MM.1S (cell line): ENCODE data around the gene UBR2.

Experiments
- DNase-seq: peaks from one replicate; pipeline ENCODE4 v3.0.0-alpha.2; 2015
- H2AFZ ChIP-seq: fragments of 300-600 bp; sonication (generic); 2 replicates; pipeline ENCODE4 v1.6.0; 2016; ENCODE audit warnings: antibody characterized with exemption, low read length
- H3F3A ChIP-seq: fragments of 300-600 bp; sonication (generic); 2 replicates; pipeline ENCODE4 v1.6.1; 2016; ENCODE audit warnings: mild to moderate bottlenecking, antibody characterized with exemption, low read length, moderate library complexity, mixed read lengths; ENCODE audit not compliant: insufficient read depth
- H3K27ac ChIP-seq: fragments of 300-600 bp; sonication (generic); 2 replicates; pipeline ENCODE4 v1.5.1; 2016; ENCODE audit warnings: mild to moderate bottlenecking, low read length
- H3K27me3 ChIP-seq: fragments of 300-600 bp; sonication (generic); replicated peaks from 2 replicates; pipeline ENCODE4 v1.6.0; 2016; ENCODE audit warnings: low read length; ENCODE audit not compliant: insufficient read depth
- H3K36me3 ChIP-seq: fragments of 300-600 bp; sonication (generic); replicated peaks from 2 replicates; pipeline ENCODE4 v1.6.1; 2016; ENCODE audit warnings: mild to moderate bottlenecking, low read length, mixed read lengths; ENCODE audit not compliant: insufficient read depth
- H3K4me1 ChIP-seq: fragments of 300-600 bp; sonication (generic); 2 replicates; pipeline ENCODE4 v1.6.1; 2016; ENCODE audit warnings: low read length, mixed read lengths
- H3K4me2 ChIP-seq: fragments of 300-600 bp; sonication (generic); 2 replicates; pipeline ENCODE4 v1.6.0; 2016; ENCODE audit warnings: low read depth, low read length
- H3K4me3 ChIP-seq: fragments of 300-600 bp; sonication (generic); 2 replicates; pipeline ENCODE4 v1.5.1; 2016; ENCODE audit warnings: low read length, mixed read lengths
- H3K79me2 ChIP-seq: fragments of 300-600 bp; sonication (generic); 2 replicates; pipeline ENCODE4 v1.6.1; 2016; ENCODE audit warnings: mixed run types, low read length, mixed read lengths
- H3K9ac ChIP-seq: fragments of 300-600 bp; sonication (generic); 2 replicates; pipeline ENCODE4 v1.6.1; 2016; ENCODE audit warnings: low read length, mixed read lengths
- H3K9me2 ChIP-seq: fragments of 300-600 bp; sonication (generic); replicated peaks from 2 replicates; pipeline ENCODE4 v1.6.1; 2016; ENCODE audit warnings: mild to moderate bottlenecking, low read length, mixed read lengths; ENCODE audit not compliant: insufficient read depth
- H3K9me3 ChIP-seq: fragments of 300-600 bp; sonication (generic); replicated peaks from 2 replicates; pipeline ENCODE4 v1.6.1; 2016; ENCODE audit warnings: mild to moderate bottlenecking, low read length, mixed read lengths; ENCODE audit not compliant: insufficient read depth
- H4K20me1 ChIP-seq: fragments of 300-600 bp; sonication (generic); 2 replicates; pipeline ENCODE4 v1.6.1; 2016; ENCODE audit warnings: mild to moderate bottlenecking, low read length, moderate library complexity, mixed read lengths; ENCODE audit not compliant: insufficient read depth
- CTCF ChIP-seq: fragments of 300-600 bp; sonication (generic); IDR thresholded peaks from 2 replicates; pipeline ENCODE4 v1.5.1; 2016; ENCODE audit warnings: antibody characterized with exemption, low read length, mixed read lengths
- EZH2 ChIP-seq: fragments of 300-600 bp; sonication (generic); optimal IDR thresholded peaks from 2 replicates; pipeline ENCODE3; 2017; ENCODE audit warnings: low read depth, mild to moderate bottlenecking, antibody characterized with exemption, low read length, mixed read lengths
- EZH2phosphoT487 ChIP-seq: fragments of 300-600 bp; sonication (generic); IDR thresholded peaks from 2 replicates; pipeline ENCODE4 v1.6.1; 2018; ENCODE audit warnings: antibody characterized with exemption, low read length

Gene UBR2

GRCh38 chr6:42615518-42615917, 51.7 kb downstream of the UBR2 start:
- no peaks in the 10 kb centered on the region for H4K20me1 ChIP-seq
- H3K79me2 ChIP-seq = no peaks in the 10 kb centered on the region
- H3F3A ChIP-seq = 0 out of 2 replicates have a peak, but pooled peaks cover 2% of the 10 kb centered on the region
- no peaks in the 10 kb centered on the region for H3K9me3 ChIP-seq
- no peak overlapping the region for H2AFZ ChIP-seq
- TF ChIP-seq EZH2phosphoT487 = no peak
- TF ChIP-seq CTCF = no peak
- no peak for TF ChIP-seq EZH2
- H3K27ac ChIP-seq = no peak overlapping the region
- no peaks in the 10 kb centered on the region for H3K9me2 ChIP-seq
- H3K27me3 ChIP-seq = no peaks in the 10 kb centered on the region
- no peaks in the 10 kb centered on the region for H3K36me3 ChIP-seq
- no peak overlapping the region for H3K9ac ChIP-seq
- no peaks in the 10 kb centered on the region for H3K4me1 ChIP-seq
- no peak overlapping the region for H3K4me2 ChIP-seq
- H3K4me3 ChIP-seq = no peak overlapping the region
- DNase-seq = no peak

- TF ChIP-seq EZH2phosphoT487 = no peak
- no peak for TF ChIP-seq EZH2
- no peak for TF ChIP-seq CTCF
- Histone ChIP-seq H3K4me1 (no peaks in the 10 kb centered on the region), H3K27me3 (no peaks in the 10 kb centered on the region), H3K79me2 (no peaks in the 10 kb centered on the region), H3K9me2 (no peaks in the 10 kb centered on the region), H3K9ac (no peak overlapping the region), H4K20me1 (no peaks in the 10 kb centered on the region), H3K27ac (no peak overlapping the region), H3F3A (no peaks in the 10 kb centered on the region), H2AFZ (no peak overlapping the region), H3K4me2 (no peak overlapping the region), H3K9me3 (no peaks in the 10 kb centered on the region), H3K36me3 (no peaks in the 10 kb centered on the region), H3K4me3 (no peak overlapping the region)
- DNase-seq = no peak
Measured at GRCh38 chr6:42616716-42617115, 52.9 kb downstream of the UBR2 start.

GRCh38 chr6:42618105-42618504, 54.3 kb downstream of the UBR2 start:
- DNase-seq = no peak
- no peak overlapping the region for H3K27ac ChIP-seq
- H3F3A ChIP-seq = no peaks in the 10 kb centered on the region
- H3K79me2 ChIP-seq = no peaks in the 10 kb centered on the region
- H3K9me3 ChIP-seq = no peaks in the 10 kb centered on the region
- H3K4me2 ChIP-seq = no peak overlapping the region
- no peaks in the 10 kb centered on the region for H3K36me3 ChIP-seq
- no peak overlapping the region for H2AFZ ChIP-seq
- H3K4me3 ChIP-seq = no peak overlapping the region
- H3K9me2 ChIP-seq = no peaks in the 10 kb centered on the region
- H3K9ac ChIP-seq = no peak overlapping the region
- H3K27me3 ChIP-seq = no peaks in the 10 kb centered on the region
- H4K20me1 ChIP-seq = no peaks in the 10 kb centered on the region
- no peaks in the 10 kb centered on the region for H3K4me1 ChIP-seq
- TF ChIP-seq CTCF (no peak), EZH2phosphoT487 (no peak)

GRCh38 chr6:42618686-42619085, 54.9 kb downstream of the UBR2 start:
- Histone ChIP-seq H3K9me3 (no peaks in the 10 kb centered on the region), H2AFZ (no peak overlapping the region), H3K27me3 (no peaks in the 10 kb centered on the region), H3K36me3 (no peaks in the 10 kb centered on the region), H3K4me1 (no peaks in the 10 kb centered on the region), H4K20me1 (no peaks in the 10 kb centered on the region), H3K27ac (no peak overlapping the region), H3K9me2 (no peaks in the 10 kb centered on the region), H3F3A (no peaks in the 10 kb centered on the region), H3K4me2 (no peak overlapping the region), H3K9ac (no peak overlapping the region), H3K79me2 (no peaks in the 10 kb centered on the region), H3K4me3 (no peak overlapping the region)
- TF ChIP-seq EZH2phosphoT487 = no peak
- TF ChIP-seq EZH2 = no peak
- no peak for TF ChIP-seq CTCF
- no peak for DNase-seq
